Activated effector memory CD4-positive, alpha-beta T cell treated with Interleukin-2 at 50 U/mL for 16 hours (primary cell): Measurements from ENCODE around the gene VGLL3.
"Not testable (repeated sequence)": the region's sequence is repeated elsewhere in the genome, so short reads cannot be mapped to it uniquely, and the experiment has no call there.

ENCODE experiments used
- DNase-seq: peaks from one replicate; pipeline ENCODE4 v3.0.0-alpha.2; 2020

Gene VGLL3

GRCh38 chr3:86988235-86988634 lies 2.7 kb downstream of the VGLL3 start:
- no peak for DNase-seq

GRCh38 chr3:86987421-86987715 lies 3.6 kb downstream of the VGLL3 start:
- no peak for DNase-seq

GRCh38 chr3:86986671-86987420 lies 4.1 kb downstream of the VGLL3 start:
- DNase-seq, result no peak

- no peak for DNase-seq
Measured at GRCh38 chr3:86985181-86985826, 5.6 kb downstream of the VGLL3 start.

GRCh38 chr3:86984271-86984670 lies 6.7 kb downstream of the VGLL3 start:
- DNase-seq, result no peak

GRCh38 chr3:86982883-86983282 lies 8.1 kb downstream of the VGLL3 start:
- no peak for DNase-seq

- DNase-seq, result no peak
Measured at GRCh38 chr3:86978111-86978551, 12.8 kb downstream of the VGLL3 start.

GRCh38 chr3:86976219-86976618 lies 14.7 kb downstream of the VGLL3 start:
- no peak for DNase-seq

- not testable (repeated sequence) for DNase-seq
Measured at GRCh38 chr3:86974177-86974576, 16.8 kb downstream of the VGLL3 start.

GRCh38 chr3:86973440-86973839 lies 17.5 kb downstream of the VGLL3 start:
- no peak for DNase-seq

- DNase-seq, result no peak
Measured at GRCh38 chr3:86969500-86970189, 21.3 kb downstream of the VGLL3 start.

GRCh38 chr3:86968244-86968932 lies 22.6 kb downstream of the VGLL3 start:
- no peak for DNase-seq

- no peak for DNase-seq
Measured at GRCh38 chr3:86967062-86967461, 23.9 kb downstream of the VGLL3 start.

- DNase-seq, result no peak
Measured at GRCh38 chr3:86965166-86965565, 25.8 kb downstream of the VGLL3 start.

GRCh38 chr3:86963611-86964010 lies 27.3 kb downstream of the VGLL3 start:
- DNase-seq, result no peak

- DNase-seq, result no peak
Measured at GRCh38 chr3:86961297-86961696, 29.7 kb downstream of the VGLL3 start.

GRCh38 chr3:86960550-86960949 lies 30.4 kb downstream of the VGLL3 start:
- no peak for DNase-seq

GRCh38 chr3:86958534-86958933 lies 32.4 kb downstream of the VGLL3 start:
- no peak for DNase-seq

GRCh38 chr3:86954747-86955146 lies 36.2 kb downstream of the VGLL3 start:
- no peak for DNase-seq

GRCh38 chr3:86954226-86954625 lies 36.7 kb downstream of the VGLL3 start:
- DNase-seq, result no peak

GRCh38 chr3:86951322-86951721 lies 39.6 kb downstream of the VGLL3 start:
- no peak for DNase-seq

GRCh38 chr3:86950717-86951116 lies 40.2 kb downstream of the VGLL3 start:
- DNase-seq, result no peak

GRCh38 chr3:86949850-86950249 lies 41.1 kb downstream of the VGLL3 start:
- no peak for DNase-seq

GRCh38 chr3:86948822-86949221 lies 42.1 kb downstream of the VGLL3 start:
- no peak for DNase-seq
